Middle frontal gyrus (tissue), 1 donor: ENCODE data around the gene ARID5A.
"Not testable (repeated sequence)": the region's sequence is repeated elsewhere in the genome, so short reads cannot be mapped to it uniquely, and the experiment has no call there.

Experiments
- DNase-seq: peaks from one replicate; pipeline ENCODE4 v3.0.0-alpha.2; 2015; ENCODE audit warnings: low spot score; ENCODE audit errors: extremely low spot score

The ARID5A gene

DNA sequence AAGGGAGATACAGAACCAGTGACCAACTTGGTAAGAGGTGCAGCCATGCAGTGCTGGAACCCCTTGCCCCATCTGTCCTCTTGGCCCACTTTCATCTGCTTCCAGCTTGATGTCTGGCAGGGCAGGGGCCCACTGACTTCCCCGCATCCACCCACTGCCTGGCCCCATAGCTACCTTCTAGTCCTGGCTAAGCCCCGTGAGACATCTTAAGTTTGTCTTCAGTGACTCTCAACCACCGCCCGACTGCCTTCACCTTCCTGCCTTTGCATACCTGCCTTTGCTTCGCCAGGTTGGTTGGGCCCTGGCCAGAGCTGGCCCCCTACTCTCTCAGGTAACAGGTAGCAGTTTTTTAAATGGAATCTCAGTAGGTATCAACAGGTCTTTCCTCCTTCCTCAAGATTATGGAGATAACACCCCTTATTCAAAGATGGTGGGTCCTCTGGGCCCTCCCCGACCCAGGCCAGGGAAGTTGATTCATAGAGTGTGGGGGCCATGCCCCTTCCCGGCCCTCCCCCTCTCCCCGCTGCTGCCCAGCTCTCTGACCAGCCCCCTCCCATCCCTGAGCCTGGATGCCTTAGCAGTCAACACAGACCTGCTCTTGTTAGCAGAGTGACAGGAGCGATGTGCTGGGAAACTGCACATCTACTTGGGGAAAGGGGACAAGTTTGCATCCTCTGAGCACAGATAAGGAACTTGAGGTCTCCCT lies 2.8 kb downstream of the ARID5A start:
- no peak for DNase-seq

DNA sequence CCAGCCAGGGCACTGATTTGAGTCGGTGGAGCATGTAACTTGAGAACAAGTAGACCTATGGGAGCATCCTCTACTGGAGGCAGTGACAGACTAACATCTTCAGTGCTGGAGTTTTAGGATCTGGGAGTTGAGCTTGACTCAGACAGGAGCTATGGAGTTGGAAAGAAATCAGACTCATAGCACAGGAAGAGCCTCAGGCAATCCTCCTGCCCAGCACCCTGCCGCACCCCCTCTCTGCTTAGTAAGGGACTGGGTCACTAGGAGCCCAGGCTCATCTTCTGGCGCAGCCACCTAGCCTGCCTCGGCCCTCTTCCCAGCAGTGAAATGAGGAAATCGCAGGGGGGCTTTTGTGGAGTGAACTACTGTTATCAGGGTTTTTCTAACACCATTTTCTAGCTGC lies 3.6 kb downstream of the ARID5A start:
- no peak for DNase-seq

DNA sequence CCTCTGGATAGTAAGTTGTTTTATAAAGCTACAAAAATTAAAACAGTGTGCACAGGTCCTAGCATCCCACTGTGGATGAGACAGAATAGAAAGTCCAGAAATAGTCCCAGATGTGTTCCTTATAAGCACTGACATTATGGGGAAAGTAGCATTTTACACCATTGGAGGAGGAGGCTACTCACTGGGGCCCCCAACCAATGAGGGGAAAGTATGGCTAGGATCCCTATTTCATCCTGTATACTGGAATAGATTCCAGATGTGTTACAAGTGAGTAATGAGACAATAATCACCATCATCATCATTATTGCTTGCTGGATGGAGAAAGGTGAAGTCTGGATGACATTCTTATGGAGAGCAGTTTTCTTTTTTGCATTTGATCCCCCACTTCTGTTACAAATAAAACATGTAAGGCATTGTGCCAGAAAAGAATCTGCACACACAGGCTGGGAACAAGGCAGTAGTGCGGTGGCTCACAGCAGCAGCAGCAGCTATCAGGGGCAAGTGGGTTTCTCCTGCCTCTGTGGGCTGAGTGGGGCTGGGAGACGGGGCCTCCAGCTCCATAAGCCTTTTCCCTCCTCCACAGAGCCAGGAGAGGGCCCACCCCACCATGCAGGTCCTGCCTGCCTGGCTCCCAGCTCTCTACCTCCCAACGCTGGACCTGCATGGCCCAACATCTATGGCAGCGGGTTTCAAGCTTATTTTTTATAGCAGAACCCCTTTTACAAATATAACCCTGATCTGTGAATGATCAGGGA lies 5.0 kb downstream of the ARID5A start:
- DNase-seq, result no peak

DNA sequence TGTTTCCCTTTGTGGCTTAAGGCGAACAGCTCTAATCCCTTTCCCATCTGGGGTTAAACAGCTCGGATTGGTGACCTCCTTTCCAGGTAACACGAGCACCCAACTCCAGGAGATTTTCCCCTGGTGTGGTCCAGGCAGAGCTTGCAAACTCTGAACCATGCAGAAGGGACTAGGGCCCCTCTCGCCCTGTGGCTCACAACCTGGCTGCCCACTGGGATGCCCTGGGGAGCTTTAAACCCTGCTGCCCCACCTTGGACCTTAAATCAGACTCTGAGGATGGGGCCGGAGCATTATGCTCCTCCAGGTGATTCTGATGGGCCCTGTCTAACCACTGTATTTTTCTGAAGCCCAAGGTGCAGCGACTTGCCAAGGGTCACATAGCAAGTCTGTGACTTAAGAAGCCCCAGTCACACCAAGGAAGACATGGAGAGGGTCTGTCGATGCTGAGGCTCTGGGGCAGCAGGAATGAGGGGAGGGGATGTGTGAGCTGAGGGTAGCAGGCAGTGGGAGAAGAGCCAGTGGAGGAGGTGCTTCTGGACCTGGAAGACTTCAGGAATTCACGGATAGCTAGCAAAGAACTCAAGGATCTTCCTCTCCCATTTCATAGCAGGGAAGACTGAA lies 5.9 kb downstream of the ARID5A start:
- DNase-seq, result no peak

DNA sequence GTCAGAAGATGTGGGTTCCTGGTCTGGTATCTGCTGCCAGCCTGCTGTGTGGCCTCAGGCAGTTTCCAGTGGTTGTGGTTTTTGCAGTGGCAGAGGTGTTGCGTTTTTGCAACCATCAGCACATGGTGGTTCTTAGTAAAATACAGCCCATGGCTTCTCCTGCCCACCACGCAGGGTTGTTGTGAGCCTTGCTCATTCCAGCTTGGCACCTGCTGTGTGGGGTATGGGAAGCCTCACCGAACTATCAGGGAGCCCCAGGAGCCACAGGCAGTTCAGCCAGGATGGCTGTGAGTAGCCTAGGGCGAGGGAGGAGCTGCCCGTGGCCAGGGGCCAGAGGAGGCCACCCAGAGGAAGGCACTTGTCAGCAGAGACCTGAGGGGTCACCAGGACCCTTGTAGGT lies 9.8 kb downstream of the ARID5A start:
- DNase-seq, result no peak

DNA sequence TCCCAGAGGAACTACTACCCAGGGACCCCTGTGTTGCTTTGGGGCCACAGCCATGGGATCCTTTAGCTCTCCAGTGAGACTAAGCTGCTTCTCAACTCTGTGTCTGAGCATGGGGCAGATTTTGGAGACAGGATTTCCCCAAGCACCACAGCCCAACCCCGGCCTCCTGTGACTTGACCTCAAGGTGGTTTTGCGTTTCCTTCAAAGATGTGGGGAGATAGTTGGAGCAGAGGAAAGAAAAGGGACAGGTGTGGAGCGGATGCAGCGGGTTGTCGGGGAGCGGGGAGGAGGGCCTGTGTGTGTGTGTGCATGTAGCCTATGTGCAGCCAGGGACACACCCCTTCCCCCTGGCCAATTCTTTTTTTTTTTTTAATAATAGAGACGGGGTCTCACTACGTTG lies 10.2 kb downstream of the ARID5A start:
- no peak for DNase-seq

DNA sequence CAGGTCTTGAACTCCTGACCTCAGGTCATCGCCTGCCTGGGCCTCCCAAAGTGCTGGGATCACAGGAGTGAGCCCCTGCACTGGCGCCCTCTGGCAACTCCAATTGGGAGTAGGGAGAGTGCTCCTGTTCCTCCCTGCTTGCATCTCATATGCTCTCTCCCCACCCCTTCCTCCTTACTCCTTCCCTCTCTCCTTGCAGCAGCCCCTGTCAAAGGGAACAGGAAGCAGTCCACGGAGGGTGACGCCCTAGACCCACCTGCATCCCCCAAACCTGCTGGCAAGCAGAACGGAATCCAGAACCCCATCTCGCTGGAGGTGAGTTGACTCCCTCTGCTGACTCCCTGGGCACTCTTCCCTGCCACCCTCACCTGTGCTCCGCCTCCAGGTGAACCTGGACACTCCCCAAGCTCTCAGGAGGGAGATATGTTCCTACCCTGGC lies 10.7 kb downstream of the ARID5A start:
- no peak for DNase-seq

DNA sequence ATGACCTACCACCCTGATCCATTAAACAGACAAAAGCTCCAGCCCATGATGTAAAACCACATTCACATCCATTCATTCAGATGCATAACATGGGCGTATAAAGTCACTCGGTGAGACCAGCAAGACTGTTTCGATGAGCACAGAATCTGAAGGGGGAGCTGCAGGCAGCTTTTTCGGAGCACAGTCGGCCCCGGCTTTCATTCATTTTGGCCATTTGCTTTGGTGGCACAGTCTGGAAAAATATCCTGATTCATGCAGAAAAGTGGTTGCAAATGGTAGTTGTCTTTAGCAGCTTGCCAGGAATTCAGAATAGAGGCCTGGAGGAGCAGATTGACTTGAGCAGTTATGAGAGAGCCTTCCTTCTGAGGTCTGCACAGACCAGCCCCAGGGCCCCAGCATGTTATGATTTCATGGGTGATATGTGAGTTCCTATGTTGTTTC lies 11.2 kb downstream of the ARID5A start:
- DNase-seq, result no peak

DNA sequence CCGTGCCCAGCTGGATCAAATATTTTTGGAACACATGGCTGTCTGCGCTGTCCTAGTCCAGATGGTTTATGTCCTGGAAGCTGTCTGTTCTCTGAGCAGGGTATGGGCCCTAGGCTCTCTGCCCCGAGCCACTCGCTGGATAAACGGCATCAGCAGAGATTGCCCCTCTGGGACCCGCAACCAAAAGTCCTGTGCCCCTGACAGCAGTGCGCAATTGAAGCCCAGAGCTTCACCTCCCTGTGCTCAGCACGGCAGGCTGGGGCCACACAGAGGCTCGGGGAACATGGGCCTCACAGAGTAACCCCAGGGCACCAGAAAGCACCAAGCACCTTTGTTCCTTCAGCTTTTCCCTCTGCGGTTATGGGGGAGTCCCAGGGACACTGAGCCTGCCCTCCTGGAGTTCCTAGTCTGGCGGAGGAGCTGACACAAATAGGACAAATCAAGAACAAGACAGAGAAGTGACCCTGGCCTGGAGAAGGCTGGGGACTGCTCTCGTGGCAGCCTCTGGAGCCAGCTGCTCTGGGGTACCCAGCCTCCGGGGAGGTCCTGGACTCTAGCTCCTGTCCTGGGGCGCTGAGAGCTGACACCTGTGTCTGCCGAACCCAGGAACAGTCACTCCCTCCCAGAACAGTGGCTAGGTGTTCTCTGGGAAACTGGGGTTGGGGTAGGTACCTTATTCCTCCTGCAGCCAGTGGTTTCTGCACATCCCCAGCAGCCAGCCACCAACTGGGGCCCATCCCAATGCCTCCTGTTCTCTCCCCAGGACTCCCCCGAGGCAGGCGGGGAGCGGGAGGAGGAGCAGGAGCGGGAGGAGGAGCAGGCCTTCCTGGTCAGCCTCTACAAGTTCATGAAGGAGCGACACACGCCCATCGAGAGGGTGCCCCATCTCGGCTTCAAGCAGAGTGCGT lies 12.3 kb downstream of the ARID5A start:
- DNase-seq, result no peak

DNA sequence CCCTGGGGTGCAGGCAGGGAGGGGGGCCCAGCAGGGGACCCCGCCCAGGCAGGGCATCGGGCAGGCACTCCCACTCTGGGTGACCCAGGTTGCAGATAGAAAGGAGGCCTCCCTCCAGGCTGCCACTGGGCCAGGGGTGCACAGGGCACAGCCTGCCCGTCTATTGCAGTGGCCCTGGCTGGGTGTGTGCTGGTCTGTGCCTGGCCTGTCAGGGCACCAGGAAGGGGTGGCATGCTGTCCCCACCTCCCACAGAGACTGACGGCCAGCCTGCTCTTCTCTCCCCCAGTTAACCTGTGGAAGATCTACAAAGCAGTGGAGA lies 12.9 kb downstream of the ARID5A start:
- DNase-seq, result no peak

DNA sequence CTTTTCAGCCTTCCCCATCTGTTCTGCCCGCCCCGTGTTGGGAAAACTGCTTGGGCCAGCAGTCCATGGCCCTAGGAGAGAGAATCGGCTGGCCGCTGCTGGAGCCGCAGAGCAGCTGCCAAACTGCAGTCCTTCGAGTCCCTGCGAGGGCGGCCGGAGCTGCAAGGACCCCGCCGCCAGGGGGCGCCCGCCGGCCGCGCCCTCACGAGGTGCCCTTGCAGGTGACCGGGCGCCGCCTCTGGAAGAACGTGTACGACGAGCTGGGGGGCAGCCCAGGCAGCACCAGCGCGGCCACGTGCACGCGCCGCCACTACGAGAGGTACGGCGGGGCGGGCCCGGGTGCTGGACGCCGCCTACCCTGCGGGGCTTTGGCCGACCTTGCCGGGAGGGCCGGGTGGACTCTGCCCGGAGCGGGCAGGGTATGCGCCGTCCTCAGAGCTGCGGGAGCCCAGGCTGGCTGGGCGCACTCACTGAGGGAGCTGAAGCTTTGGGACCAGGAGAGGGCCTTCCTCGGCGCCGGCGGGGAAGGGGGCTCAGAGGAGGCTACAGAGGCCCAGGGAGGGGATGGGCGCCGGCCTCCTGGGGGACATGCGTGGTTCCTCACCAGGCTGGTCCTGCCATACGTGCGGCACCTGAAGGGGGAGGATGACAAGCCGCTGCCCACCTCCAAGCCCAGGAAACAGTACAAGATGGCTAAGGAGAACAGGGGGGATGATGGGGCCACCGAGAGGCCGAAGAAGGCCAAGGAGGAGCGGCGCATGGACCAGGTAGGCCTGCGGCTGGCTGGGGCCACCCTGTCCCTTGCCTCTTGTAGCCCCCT lies 13.6 kb downstream of the ARID5A start:
- no peak for DNase-seq

DNA sequence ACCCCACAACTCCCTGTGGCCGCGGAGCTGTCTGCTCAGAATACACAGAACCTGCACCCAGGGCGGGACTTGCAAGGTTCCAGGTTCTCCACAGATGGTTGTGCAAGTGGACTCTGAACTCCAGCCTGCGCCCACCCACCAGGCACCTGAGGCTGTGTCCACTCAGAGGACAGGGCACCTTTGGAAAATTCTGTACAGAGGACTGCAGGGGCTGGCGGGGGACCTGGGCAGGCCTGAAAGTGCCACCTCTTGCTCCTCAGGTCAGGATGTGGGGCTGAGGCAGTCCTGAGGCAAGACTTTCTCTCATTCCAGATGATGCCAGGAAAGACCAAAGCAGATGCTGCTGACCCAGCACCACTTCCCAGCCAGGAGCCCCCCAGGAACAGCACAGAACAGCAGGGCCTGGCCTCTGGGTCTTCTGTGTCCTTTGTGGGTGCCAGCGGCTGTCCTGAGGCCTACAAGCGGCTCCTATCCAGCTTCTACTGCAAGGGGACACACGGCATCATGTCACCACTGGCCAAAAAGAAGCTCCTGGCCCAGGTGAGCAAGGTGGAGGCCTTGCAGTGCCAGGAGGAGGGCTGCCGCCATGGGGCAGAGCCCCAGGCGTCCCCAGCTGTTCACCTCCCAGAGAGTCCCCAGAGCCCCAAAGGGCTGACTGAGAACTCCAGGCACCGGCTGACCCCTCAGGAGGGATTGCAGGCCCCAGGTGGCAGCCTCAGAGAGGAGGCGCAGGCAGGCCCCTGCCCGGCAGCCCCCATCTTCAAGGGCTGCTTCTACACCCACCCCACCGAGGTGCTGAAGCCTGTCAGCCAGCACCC lies 14.4 kb downstream of the ARID5A start:
- no peak for DNase-seq

DNA sequence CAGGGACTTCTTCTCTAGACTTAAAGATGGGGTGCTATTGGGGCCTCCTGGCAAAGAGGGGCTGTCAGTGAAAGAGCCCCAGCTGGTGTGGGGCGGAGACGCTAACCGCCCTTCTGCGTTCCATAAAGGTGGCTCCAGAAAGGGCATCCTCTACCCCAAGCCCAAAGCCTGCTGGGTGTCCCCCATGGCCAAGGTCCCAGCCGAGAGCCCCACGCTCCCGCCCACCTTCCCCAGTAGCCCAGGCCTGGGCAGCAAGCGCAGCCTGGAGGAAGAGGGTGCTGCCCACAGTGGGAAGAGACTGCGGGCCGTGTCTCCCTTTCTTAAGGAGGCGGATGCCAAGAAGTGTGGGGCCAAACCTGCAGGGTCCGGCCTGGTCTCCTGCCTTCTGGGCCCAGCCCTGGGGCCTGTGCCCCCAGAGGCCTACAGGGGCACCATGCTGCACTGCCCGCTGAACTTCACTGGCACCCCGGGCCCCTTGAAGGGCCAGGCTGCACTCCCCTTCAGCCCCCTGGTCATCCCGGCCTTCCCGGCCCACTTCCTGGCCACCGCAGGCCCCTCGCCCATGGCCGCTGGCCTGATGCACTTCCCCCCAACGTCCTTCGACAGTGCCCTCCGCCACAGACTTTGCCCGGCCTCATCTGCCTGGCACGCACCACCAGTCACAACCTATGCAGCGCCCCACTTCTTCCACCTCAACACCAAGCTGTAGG lies 15.2 kb downstream of the ARID5A start:
- DNase-seq, result no peak

DNA sequence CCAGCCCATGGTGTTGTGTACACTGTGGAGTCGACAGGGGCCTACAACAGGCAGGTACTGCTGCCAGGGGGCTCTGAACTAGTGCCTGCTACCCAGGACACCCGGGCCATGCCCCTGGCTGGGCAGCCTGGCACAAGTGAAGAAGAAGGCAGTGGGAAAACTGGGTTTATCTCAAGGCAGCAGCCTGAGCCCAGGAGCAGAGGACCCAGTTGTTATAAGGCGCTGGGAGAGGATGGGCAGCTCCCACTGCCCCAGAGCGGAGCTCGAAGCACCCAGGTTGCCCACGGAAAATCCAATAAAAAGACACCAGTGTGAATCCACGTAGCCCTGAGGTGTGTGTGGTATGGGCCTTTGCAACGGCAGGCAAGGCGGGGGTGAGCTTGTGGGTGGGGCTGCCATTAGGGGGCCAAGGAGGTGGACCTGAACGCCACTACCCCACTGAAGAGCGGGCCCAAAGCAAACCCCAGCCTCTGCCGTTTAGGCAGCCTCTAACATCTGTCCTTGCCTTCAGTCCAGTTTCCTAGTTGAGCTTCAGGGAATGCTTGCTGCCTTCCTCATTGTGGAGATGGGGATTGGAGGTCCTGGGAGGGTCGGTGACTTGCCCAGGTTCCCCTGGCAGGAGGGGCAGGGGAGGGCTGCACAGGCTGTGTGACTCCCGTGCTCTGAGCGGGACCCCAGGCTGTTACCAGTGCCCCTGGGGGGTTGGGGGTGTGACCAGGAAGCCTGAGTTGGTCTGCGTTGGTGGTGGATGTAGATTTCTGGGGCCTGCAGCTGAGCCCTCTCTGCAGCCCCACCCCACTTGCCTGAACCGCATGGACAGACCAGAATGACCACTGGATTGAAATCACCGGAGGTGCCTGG lies 16.0 kb downstream of the ARID5A start:
- DNase-seq, result no peak

DNA sequence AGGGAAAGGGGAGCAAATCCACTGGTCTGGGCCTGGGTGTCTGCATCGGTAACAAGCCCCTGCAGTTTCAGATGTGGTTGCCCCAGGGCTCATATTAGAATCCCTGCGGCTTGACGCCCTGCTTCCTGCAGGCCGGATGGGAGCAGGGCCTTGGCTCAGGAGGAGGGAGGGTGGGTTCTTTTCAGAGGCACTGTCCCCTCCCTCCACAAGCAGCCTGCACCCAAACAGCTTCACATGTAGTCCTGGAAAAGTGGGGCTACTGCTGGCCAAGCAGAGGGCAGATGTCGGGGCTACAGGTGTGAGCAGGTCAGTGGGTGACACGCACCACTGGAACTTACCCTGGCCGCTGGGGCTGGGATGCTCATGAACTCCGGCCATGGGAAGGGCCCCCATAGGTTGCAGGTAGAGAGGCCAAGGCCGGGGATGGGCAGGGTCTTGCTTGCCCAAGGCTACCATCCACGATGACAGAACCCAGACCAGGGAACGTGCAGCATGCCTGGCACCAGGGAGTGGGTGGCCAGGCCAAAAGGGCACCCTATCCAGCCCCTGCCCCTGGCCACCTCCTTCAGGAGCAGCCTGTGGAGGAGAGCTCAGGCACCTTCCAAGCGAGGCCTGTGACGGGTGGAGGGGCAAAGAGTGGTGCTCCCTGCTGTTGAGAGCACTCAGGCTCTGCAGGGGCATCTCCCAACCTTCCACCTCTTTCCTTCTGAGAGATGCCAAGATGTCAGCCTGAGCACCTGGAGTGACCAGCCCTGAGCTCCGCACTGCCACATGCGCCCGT lies 16.8 kb downstream of the ARID5A start:
- DNase-seq, result no peak

DNA sequence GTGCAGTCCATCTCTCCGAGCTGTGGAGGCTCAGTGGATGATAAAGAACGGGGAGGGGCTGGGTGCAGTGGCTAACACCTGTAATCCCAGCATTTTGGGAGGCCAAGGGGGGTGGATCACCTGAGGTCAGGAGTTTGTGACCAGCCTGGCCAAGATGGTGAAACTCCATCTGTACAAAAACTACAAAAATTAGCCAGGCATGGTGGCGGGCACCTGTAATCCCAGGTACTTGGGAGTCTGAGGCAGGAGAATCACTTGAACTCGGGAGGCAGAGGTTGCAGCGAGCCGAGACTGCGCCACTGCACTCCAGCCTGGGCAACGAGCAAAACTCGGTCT lies 17.4 kb downstream of the ARID5A start:
- not testable (repeated sequence) for DNase-seq

DNA sequence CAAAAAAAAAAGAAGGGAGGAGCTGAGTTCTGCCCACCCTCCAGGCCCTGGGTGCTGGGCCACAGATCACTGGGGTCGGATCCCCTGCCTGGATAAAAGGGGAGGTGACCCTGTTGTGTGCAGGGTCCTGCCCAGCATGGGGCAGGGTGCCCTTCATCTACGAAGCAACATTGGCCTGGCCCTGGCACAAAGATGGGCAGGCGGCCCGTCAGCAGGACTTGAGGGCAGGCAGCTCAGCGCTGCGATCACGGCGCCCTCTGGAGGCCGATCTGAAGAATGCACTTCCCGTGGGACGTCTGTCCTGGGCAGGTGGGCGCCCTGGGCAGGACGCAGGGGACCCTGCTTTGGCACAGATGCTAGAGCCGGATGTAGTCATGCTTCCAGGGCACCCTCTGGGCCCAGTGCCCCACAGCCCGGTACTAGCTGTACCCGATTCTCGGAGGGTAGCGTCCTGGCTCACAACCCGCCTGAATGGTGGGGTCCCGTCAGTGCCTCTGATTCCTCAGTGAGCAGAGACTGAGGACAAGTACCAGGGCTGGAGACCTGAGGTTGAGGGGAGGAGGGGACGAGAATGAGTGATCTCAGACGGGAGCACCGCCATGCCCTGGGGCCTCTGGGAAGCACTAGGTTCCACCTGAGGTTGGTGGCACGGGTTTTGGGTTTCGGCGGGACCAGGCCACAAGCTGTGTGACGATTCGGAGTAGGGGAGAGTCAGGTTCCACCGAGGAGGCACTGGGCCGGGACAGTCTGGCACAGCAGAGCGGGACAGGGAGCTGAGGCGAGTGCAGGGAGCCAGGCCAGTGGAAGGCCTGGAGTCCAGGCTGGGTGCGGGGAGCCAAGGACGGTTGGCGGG lies 18.0 kb downstream of the ARID5A start:
- peak; percentile 16 for DNase-seq
